Testis (tissue), 3 donors: Measurements from ENCODE around the gene FYB1. TPM values are rescaled to one million over a fixed set of nuclear protein-coding genes. Genes with fewer than 3 reads are reported as not detected.

Experiments used
- DNase-seq: peaks from one replicate; pipeline ENCODE4 v3.0.0-alpha.2; 2019
- H3K27ac ChIP-seq, 2 donors: fragments of 200-600 bp; sonication (generic); one replicate each; pipeline ENCODE4 v1.5.1; 2019
- H3K27me3 ChIP-seq: fragments of 200-600 bp; sonication (generic); one replicate; pipeline ENCODE4 v1.5.1; 2019
- H3K36me3 ChIP-seq: fragments of 200-600 bp; sonication (generic); one replicate; pipeline ENCODE4 v1.5.1; 2017; ENCODE audit warnings: low read depth; ENCODE audit errors: missing control alignments
- H3K4me1 ChIP-seq: fragments of 200-600 bp; sonication (generic); one replicate; pipeline ENCODE4 v1.5.1; 2019
- H3K4me3 ChIP-seq, 2 donors: fragments of 200-600 bp; sonication (generic); one replicate each; pipeline ENCODE4 v1.5.1; 2017 to 2019
- H3K9me3 ChIP-seq: fragments of 200-600 bp; sonication (generic); one replicate; pipeline ENCODE4 v1.5.1; 2017
- POLR2A ChIP-seq: fragments of 450-650 bp; IDR thresholded peaks from one replicate; pipeline ENCODE4 v1.6.1; 2017; ENCODE audit warnings: antibody characterized with exemption, mild to moderate bottlenecking, moderate library complexity
- WGBS, 2 donors: methylation state at CpG; one replicate each; pipeline ENCODE4 v1.1.5; 2018; 5-methylcytosine and 5-hydroxymethylcytosine counted together
- intact Hi-C: fragments of 100-400 bp; cut with DNase I; formaldehyde crosslinking; loops from one replicate; pipeline ENCODE4 v1.15.1; 2023; ENCODE audit warnings: low total_unique reads
- polyA plus RNA-seq: library from polyadenylated mRNA; stranded (reverse); fragments of 350-450 nt; fragmentation: Illumina TruSeq; extraction: RNeasy Lipid Tissue Mini Kit (QIAGEN cat#74804); gene quantifications from one replicate; pipeline ENCODE4 v1.2.3, GENCODE V29; 2014; ENCODE audit warnings: low read depth, low replicate concordance; ENCODE audit not compliant: insufficient read depth
- total RNA-seq, 2 donors: library from RNA; depleted of rRNA; stranded (reverse); fragments of >200 nt; gene quantifications; one replicate each; pipeline ENCODE4 v1.2.3, GENCODE V29; 2016
- TF ChIP-seq, protein P1 (sequence below), 3 experiments: fragments of 450-650 bp in 2 of 3; fragments of 200-600 bp in 1 of 3; sonication (generic) in 1 of 3; IDR thresholded peaks; one replicate each; pipeline ENCODE4 v1.5.1; 2016 to 2019; ENCODE audit warnings: antibody characterized with exemption in 3 of 3, mild to moderate bottlenecking in 2 of 3, moderate library complexity in 1 of 3

FYB1 gene
- total and polyA plus RNA-seq, 3 donors from 2014 or later: 2.5 to 8.6 (median 6.0) TPM

DNA sequence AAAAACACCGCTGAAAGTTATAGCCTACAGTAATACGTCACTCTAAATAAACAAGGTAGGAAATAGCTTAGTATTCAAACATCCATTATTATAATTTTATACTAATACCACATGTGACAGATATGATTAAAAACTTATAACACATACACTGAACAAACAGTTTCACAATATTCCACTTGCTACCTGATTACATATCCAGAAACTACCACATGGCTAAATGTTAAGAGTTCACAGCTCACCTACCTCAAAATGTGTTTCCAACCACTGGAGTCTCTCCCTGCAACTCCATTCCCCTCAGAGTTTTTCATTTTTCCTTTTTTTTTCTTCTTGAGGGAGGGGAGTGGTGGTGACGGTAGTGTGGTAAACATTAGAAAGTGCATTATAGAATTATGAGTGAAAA lies 157.3 kb downstream of the FYB1 start:
- WGBS, 2 donors: 80 to 88% methylated on average over 3 of the region's 3 CpGs

DNA sequence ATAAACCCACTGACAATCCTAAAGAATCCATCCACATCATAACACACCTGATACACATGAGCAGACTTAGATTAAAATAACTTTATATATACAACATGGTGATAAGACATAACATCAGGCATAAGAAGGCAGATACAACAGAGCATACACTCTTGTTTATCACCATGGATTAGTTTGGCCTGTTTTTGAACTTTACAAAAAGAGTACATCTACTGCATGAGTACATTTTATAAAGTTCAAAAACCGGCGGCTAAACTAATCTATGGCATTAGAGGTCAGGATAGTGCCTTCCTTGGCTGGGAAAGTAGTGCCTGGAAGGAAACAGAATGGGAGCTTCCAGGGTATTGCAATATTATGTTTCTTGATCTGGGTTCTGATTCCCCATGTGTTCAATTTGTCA lies 160.3 kb downstream of the FYB1 start:
- H3K27ac ChIP-seq: no peak overlapping the region
- H3K9me3 ChIP-seq: no peaks in the 10 kb centered on the region
- DNase-seq: no peak
- 51 to 69% methylated on average over 2 of the region's 2 CpGs for WGBS, 2 donors
- TF ChIP-seq POLR2A: no peak
- TF ChIP-seq, protein P1, sequence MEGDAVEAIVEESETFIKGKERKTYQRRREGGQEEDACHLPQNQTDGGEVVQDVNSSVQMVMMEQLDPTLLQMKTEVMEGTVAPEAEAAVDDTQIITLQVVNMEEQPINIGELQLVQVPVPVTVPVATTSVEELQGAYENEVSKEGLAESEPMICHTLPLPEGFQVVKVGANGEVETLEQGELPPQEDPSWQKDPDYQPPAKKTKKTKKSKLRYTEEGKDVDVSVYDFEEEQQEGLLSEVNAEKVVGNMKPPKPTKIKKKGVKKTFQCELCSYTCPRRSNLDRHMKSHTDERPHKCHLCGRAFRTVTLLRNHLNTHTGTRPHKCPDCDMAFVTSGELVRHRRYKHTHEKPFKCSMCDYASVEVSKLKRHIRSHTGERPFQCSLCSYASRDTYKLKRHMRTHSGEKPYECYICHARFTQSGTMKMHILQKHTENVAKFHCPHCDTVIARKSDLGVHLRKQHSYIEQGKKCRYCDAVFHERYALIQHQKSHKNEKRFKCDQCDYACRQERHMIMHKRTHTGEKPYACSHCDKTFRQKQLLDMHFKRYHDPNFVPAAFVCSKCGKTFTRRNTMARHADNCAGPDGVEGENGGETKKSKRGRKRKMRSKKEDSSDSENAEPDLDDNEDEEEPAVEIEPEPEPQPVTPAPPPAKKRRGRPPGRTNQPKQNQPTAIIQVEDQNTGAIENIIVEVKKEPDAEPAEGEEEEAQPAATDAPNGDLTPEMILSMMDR (IDR thresholded peaks at IDR 0.05): no peak
- no peaks in the 10 kb centered on the region for H3K27me3 ChIP-seq
- H3K4me1 ChIP-seq: peaks cover 8% of the 10 kb centered on the region
- intact Hi-C loops: no loop called here
- no peak overlapping the region for H3K4me3 ChIP-seq
- no peaks in the 10 kb centered on the region for H3K36me3 ChIP-seq

More for the DNA sequence above, 157.3 kb downstream of the FYB1 start:
- Histone ChIP-seq H3K27ac (no peak overlapping the region), H3K4me1 (peaks cover 8% of the 10 kb centered on the region), H3K27me3 (no peaks in the 10 kb centered on the region), H3K9me3 (no peaks in the 10 kb centered on the region), H3K36me3 (no peaks in the 10 kb centered on the region), H3K4me3 (no peak overlapping the region)
- no peak for DNase-seq
- TF ChIP-seq, protein P1 (IDR thresholded peaks at IDR 0.05): no peak
- no peak for TF ChIP-seq POLR2A
- intact Hi-C loops: no loop called here

DNA sequence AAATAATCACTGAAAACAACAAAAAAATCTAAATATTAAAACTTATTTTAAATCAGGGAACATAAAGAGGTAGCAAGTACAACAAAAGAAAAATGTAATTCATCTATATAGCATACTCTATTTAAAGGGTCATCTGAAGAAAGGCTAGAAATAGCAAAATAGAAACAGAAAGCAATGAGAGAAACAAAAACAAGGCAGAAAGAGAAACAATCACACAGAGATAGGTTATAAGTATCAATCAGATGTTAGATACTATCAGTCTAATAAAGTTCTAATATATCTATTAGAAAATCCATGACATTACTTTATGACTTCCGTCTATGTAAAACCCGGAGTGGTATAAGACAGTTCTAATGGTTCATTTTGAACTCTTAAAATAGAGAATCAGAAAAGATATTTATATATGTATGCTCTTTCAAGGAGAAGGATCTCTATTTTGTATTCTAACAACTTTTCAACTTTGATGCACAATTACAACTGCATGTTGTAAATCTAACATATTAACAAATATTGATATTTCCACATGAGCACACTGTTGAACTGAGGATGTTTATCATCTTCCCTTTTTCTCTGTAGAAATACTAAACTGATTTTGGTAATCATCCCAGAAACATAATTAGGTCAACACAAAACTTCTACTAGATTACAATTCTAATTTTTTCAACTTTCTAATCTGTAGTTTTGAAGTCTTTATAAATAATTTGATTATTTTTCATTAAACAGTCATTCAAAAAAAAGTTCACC lies 161.0 kb downstream of the FYB1 start:
- Histone ChIP-seq H3K27ac (no peak overlapping the region), H3K27me3 (no peaks in the 10 kb centered on the region), H3K4me3 (no peak overlapping the region), H3K4me1 (peaks cover 8% of the 10 kb centered on the region), H3K9me3 (no peaks in the 10 kb centered on the region), H3K36me3 (no peaks in the 10 kb centered on the region)
- TF ChIP-seq POLR2A: no peak
- TF ChIP-seq, protein P1 (IDR thresholded peaks at IDR 0.05): no peak
- intact Hi-C loops: no loop called here
- 62 to 68% methylated on average over 2 of the region's 2 CpGs for WGBS, 2 donors
- no peak for DNase-seq

DNA sequence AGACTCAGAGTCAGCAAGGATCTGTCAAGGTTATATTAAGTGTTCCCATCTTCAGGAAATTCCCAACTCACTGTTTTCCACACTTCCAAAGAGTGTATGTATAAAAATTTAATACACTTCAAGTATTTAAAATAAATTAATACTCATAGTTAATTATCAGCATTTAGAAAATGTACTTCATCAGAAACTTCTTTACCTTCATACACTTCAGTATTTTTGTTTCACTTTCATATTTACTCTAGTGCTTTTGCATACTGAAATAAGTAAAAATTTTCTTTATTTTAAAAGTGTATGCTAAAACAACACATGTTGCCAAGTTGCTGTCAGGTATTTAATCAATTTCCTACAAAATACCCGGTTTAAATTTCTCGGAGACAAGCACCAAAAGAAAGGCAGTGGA lies 161.6 kb downstream of the FYB1 start:
- intact Hi-C loops: no loop called here
- Histone ChIP-seq H3K4me3 (no peak overlapping the region), H3K27me3 (no peaks in the 10 kb centered on the region), H3K9me3 (no peaks in the 10 kb centered on the region), H3K4me1 (peaks cover 7% of the 10 kb centered on the region), H3K36me3 (no peaks in the 10 kb centered on the region), H3K27ac (no peak overlapping the region)
- 26 to 31% methylated on average over 2 of the region's 2 CpGs for WGBS, 2 donors
- DNase-seq: no peak
- no peak for TF ChIP-seq POLR2A
- TF ChIP-seq, protein P1 (IDR thresholded peaks at IDR 0.05): no peak
